HEK293 (cell line): Measurements from ENCODE around the gene SNX17.

Source experiments
- CTCF ChIP-seq: fragments of 450-650 bp; formaldehyde crosslinking; IDR thresholded peaks from 2 replicates; pipeline ENCODE4 v1.5.1; 2016; ENCODE audit warnings: missing biosample characterization, missing genetic modification characterization
- KLF10 ChIP-seq: fragments of 450-650 bp; IDR thresholded peaks from 2 replicates; pipeline ENCODE4 v1.5.1; 2018; ENCODE audit warnings: missing biosample characterization, mild to moderate bottlenecking, missing genetic modification characterization
- ZNF175 ChIP-seq: fragments of 450-650 bp; formaldehyde crosslinking; IDR thresholded peaks from 2 replicates; pipeline ENCODE4 v1.5.1; 2016; ENCODE audit warnings: missing biosample characterization, missing genetic modification characterization
- ZNF341 ChIP-seq: fragments of 450-650 bp; formaldehyde crosslinking; IDR thresholded peaks from 2 replicates; pipeline ENCODE4; 2016; ENCODE audit warnings: low read depth, missing biosample characterization, missing genetic modification characterization
- ZNF426 ChIP-seq: fragments of 450-650 bp; formaldehyde crosslinking; IDR thresholded peaks from 2 replicates; pipeline ENCODE4 v1.5.1; 2017; ENCODE audit warnings: missing biosample characterization, missing genetic modification characterization, mild to moderate bottlenecking, inconsistent platforms, moderate library complexity
- ZNF514 ChIP-seq: fragments of 450-650 bp; formaldehyde crosslinking; IDR thresholded peaks from 2 replicates; pipeline ENCODE4 v1.5.1; 2016; ENCODE audit warnings: missing biosample characterization, missing genetic modification characterization

GRCh38 chr2:27398962-27399361 is 28.5 kb downstream of the SNX17 start:
- no peak for TF ChIP-seq ZNF426
- no peak for TF ChIP-seq KLF10
- TF ChIP-seq CTCF (tag by site-specific recombination): no peak
- no peak for TF ChIP-seq ZNF341 (tag by site-specific recombination)
- TF ChIP-seq ZNF175 (tag by site-specific recombination): no peak
- no peak for TF ChIP-seq ZNF514
